ENCODE measurements around the gene RER1.

Gene RER1, protein sequence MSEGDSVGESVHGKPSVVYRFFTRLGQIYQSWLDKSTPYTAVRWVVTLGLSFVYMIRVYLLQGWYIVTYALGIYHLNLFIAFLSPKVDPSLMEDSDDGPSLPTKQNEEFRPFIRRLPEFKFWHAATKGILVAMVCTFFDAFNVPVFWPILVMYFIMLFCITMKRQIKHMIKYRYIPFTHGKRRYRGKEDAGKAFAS

DNA sequence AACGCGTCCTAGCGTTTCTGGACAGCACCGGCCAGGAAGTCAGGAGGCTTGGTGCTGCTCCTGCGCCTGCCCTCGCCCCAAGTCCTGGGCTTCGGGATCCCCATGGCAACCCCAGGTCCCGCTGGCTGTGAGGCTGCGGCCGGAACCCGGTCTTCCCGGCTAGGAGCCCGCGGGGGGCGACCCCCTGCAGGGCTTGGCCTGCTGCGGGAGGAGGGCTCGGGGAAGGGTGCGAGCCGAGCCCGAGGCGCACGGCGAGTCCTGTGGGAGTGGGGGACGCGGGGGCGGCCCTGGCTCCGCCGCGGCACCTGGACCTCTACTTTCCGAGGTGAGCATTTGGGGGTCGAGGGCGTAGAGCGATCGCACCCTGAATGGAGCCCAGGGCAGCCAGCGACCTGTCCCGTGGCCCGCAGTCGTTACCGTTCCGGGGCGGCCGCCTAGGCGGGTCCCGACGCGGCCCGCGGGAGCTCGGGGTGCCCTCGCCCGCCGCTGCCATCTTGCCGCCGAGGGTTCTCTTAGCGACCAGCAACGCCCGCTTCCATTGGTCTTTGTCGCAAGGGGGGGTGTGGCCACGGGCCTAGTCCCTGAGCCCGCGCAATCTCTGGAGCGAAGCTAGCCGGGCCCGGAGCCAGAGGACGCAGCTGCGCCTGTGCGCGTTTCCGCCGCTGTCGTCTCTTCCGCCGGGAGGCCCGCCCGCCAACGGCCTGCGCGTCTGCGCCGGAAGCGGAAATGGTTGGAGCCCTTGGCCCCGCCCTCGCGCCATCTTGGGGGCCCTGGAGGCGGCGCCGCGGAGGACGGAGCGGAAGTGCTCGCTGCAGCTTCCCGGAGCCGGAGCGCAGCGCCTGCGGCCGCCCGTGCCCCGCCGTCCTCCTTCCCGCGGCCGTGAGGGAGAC, at the start of gene RER1, which contains the start of gene MORN1:
Gene RER1, plus strand, starts transcription at position 801 of the 890 bp plus-strand sequence. CDS start 3,950 bp downstream, outside the sequence.
Gene MORN1, minus strand, starts transcription at position 514 of the 890 bp plus-strand sequence. Its CDS starts 21 bp downstream, at position 493.
- DNase-seq = peak; percentile 82

DNA sequence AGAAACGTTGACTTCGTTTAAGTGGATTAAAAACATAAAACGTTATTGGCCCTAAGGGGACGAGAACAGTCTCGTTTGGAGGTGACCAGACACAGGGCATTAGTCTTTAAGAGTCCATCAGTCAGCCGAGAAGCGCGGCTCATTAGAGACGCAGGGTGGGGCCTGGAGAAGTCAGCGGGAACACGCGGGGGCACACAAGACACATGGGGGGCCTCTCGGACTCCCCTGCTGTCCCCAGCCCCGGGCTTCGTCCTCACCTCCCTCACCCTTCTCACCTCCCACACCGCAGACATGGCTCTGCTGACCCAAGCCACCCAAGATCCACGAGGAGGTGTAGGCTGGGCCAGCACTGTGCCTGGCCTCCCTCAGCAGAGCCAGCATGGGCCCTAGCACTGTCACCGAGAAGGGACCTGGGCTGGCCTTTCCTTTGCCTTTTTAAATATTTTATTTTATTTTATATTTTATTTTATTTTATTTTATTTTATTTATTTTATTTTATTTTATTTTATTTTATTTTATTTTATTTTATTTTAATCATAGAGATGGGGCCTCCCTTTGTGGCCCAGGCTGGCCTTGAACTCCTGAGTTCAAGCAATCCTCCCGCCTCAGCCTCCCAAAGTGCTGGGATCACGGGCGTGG, 49.1 kb upstream of the RER1 start:
- DNase-seq = no peak

DNA sequence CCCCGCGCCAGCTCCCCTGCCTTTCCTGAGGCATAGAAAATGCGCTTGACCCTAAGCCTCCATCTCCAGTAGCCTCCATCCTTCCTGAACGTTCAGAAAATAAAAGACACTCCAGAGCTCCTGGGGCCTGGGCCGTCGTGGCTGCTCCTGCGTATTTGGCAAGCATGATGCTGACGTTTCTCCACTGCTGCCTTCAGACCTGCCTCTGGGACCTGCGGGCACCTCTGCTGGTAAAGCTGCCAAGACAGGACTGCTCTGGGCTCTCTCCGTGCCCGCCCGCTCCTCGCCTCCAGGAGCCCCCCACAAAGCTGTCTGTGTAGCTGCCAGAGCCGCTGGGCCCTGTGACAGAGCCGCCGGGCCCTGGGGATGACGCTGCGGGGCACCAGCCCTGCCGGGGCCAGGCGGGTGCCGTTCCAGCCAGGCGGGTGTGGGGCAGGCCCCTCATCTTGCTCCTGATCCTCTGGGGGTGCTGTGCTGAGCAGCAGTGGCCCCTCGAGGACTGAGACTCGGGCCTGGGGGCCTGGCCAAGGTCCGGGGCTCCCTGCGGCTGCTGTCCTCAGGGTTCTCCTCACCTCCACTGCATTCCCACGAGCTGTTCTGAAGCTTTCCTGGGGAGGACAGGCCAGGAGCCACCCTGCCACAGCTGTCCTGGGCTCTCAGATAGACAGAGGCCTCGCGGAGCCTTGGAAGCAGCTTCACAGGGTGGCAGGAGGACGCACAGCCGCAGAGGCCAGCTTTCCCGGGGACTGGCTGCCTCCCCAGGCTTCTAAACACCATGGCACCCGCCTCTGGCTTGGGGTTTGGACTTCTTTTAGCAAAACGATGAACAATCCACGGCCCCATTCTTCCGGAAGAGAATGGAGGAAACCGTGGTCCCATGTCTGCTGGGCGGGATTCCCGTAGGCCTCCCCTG, 48.4 kb upstream of the RER1 start:
- no peak for DNase-seq

DNA sequence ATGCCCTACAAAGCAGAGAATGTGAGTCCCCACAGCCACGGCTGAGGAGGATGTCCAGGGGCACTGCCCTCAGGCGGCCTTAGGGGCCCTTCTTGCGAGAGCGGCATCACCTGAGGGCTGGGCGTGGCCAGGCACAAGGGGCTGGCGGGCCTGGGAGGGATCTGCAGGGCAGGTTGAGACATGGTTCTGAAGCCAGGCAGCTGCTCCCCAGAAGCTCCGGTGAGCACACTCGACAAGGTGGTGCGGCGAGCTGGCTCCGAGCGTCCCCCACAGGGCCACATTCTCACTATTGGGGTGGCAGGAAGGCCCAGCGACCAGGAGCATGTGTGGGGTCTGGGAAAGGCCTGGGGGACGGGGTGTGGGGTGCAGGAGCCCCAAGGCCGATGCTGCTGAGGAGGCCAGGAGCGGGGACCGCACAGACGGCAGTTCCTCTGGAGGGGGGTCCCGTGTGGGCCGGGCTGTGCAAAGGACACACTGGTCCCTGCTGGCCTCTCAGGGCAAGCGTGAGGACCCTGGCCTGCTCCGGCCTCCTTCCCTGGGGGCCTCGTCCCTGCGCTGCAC, 47.4 kb upstream of the RER1 start:
- DNase-seq = no peak

DNA sequence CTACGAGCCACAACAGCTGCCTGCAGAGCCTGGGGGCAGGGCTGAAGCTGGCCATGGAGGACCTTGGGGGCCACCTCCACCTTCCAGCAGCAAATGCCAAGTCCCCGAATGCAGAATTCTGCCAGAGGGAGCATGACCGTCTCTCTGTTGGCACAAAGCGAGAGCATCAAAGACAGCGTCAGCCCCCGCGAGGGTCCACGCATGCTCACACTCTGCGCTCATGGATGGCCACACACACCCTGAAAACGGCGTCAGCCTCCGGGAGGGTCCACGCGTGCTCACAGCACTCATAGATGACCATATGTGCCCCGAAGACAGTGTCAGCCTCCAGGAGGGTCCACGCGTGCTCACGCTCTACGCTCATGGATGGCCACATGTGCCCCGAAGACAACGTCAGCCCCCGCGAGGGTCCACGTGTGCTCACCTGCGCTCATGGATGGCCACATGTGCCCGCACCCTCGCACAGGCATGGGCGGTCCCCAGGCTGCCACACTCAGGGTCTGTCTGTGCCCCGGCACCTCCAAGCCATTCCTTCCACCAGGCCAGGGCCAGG, 46.8 kb upstream of the RER1 start:
- no peak for DNase-seq

DNA sequence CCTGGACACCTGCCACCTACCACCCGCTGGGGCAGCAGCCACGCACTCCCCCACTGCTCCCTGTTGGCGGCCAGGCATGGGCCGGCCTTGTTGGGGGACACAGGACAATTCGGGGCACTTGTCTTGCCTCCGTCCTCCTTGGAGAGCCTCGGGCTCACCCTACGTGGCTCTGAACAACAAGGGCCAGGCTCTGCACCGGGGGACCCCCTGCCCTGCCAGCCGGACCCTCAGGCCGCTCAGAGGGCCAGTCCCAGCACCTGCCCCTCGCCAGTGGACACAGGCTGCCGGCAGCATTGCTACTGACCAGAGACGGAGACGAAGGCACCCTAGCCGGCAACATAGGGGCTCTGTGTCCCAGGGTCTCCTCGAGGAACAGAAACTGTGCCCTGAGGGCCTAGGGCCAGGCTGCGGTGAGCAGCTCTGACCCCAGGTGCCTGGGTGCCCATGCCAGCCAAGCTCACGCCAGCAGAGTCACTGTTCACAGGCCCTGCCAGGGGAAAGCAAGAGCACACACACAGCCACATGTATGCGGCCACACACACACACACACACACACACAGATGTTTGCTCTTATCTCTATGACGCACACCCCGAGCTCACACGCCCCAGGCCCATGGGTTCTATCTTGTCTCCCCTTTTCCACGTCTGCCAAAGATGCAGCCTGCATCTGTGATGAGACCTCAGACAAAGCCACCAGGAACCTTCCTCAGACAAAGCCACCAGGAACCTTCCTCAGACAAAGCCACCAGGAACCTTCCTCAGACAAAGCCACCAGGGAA, 46.2 kb upstream of the RER1 start:
- no peak for DNase-seq

DNA sequence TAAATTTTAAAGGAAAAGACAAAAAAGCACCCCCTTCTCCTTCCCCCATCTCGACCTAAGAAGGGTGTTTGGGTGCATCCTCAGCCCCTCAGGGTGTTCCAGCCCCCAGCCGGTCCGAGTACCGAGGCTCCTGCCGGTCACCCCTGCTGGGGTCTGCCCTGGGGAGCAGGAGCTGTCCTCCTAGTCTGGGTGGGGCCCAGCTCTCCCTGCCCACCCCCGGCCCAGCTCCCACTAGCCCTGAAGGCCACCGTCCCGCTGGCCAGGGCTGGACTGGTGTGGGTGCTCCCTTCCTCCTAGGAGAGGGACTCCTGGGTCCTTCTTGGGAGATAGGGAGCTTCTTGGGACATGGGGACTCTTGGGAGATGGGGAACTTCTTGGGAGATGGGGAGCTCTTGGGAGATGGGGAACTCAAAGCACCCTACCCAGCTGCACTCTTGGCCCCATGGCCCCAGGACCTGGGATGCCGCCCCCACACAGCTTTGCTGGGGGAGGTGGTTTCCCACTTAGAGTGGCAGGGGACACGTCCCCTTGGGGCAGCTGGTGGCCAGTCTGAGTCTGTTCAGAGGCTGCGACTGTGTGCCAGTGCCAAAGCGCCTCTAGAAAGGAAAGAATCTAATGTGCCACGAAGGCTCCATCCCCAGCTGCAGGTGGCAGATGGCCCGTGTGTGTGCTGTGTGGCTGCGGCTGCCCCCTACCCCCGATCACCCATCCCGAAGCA, 44.8 kb upstream of the RER1 start:
- no peak for DNase-seq

DNA sequence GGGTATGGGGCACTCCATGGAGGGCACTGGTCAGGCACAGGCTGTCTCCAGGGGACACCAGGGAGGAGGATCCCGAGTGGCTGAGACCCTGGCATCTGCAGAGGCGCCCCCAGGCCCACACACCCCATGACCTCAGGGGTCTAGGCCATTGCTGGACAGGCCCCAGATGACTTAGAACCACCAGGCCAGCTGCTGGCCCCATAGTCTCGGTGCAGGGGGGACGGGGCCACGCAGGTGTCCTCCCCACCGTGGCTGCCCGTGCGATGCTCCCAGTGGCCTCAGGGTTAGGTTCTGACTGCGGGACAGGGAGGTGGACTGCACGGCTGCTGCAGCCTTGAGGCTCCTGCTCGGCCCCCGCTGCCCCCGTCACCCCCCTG, 44.2 kb upstream of the RER1 start:
- no peak for DNase-seq

DNA sequence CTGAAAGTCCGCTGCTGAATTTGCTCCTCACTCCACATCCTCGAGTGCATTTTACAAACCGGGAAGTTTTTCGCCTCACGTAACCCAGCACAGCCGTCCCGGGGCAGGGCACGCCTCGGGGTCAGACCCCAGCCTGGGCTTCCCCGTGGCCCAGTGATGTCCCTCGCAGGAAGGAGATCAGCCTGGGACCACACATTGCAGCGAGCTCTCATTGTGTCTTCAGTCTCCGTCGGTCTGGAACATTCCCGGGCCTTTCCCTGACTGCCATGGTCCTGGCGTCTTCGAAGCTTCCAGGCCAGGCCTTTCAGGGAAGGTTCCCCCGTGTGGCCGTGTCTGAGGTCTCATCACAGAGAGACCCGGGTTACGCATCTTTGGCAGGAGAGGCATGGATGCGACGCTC, 43.7 kb upstream of the RER1 start:
- no peak for DNase-seq

DNA sequence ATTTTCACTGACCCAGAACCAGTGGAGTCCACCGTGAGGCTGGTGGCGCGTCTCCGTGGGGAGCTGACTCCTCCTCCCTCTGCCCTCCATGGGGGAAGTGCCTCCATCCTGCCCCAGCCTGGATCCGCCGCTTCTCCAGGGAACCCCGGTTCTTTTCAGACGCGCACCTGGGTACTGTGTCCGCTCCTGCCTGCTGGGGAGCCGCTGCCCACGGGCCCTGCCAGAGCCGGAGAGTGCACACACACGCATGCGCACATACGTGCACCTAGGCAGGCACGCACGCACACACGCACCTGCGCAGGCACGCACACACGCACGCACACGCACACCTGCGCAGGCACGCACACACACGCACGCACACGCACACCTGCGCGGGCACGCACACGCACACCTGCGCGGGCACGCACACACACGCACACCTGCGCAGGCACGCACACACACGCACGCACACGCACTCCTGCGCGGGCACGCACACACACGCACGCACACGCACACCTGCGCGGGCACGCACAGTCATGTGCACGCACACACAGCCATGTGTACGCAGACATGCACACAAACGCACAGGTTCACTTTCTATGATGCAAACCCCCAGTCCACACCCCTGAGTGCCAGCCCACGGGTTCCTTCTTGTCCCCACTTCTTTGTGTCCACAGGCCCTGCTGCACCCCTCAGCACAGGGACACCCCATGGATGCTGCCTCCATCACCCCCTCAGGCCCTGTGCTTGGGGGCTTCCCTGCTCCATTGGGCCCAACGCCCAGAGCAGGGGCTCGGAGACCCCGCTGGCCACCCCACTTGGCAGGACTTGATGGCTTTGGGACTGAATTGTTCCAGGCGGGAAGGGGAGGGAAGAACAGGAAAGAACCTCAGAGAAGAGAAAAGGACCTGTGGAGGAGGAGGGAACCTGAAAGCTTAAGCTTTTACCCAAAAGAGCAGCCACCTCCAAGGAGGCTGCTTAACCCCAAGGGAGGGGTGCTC, 43.0 kb upstream of the RER1 start:
- no peak for DNase-seq

DNA sequence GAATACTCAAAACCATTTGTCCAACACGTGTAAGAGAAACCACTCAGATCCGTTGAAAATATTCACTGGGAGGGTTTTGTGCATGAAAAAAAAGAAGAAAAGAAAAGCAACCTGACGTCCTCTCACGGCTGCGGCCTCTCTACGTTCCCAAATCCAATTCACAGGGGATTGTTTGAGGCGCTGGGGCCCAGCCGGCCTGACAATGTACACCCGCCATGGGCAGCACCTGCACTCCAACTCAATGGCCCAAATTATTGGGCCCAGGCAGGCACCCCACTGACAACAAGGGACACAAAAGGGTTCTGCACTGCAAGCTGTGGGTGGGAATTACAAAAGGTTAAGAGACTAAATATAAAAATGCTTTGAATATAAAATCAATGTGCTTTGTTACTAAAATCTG, 41.8 kb upstream of the RER1 start:
- DNase-seq = no peak

DNA sequence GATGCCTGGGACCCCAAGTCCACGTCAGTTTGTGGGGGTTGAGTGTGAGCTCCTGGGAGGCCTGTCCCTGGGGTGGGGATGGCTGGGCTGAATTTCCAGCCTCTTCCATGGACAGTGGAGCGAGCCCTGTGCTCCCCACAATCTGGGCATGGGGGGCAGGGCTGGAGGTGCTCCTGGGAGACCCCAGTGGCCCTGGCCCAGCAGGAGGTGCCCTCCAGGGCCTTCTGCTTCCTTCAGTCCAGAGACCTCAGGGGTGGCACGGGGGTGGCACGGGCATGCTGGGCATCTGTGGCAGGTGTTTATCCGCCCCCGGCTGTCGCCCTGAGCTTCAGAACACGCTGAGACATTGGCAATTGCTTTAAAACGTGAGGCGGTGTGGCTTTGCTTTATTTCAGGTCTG, 41.1 kb upstream of the RER1 start:
- no peak for DNase-seq

DNA sequence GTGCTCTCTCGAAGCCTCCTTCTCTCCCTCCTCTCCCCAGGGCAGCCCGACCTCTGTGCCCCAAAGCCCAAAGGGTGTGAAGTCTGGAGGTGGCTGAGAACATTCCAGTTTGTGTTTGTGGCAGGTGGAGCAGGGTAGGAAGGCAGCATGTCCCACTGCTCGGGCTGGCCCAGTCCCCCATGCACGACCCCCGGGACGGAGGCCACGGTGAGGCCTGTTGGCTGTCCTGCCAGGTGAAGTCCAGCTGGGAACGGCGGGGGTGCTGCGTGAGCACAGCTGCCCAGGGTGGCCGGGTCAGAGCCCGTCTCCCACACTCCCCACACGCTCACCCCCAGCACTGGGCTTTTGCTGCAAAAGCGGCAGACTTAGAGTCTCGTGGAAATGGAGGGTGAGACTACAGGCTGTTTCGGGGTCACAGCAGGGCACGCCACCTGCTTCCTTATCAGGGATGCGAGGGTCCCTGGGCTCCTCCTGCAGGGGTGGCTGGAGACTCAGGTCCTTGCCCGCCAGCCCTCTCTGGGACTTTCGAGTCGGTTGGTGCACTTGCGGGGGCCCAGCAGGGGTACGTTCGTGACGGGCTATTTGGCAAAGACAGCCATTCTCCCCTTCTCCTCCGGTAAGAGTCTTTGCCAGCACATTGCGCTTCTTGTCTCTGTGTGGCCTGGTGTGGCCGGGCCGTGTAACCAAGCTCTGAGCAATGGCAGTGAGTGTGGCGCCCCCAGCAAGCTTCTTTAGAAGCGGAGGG, 40.6 kb upstream of the RER1 start:
- no peak for DNase-seq

DNA sequence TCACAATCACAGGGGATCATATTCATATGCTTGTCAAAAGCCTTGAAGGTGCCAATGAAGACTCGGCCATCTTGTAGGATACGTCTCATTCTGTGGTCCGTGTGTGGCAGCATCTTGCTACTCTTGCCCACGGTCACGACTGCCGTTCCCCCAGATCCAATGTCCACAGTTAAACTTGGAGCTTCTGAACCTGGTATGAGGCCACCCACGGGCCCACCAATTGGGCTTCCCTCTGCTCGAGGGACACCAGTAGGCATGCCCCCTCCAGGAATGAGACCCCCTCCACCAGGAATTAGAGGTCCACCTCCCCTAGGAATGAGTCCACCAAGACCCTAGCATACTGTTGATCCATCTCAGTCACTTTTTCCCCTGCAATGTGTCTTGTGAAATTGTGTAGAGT, 39.9 kb upstream of the RER1 start:
- no peak for DNase-seq

DNA sequence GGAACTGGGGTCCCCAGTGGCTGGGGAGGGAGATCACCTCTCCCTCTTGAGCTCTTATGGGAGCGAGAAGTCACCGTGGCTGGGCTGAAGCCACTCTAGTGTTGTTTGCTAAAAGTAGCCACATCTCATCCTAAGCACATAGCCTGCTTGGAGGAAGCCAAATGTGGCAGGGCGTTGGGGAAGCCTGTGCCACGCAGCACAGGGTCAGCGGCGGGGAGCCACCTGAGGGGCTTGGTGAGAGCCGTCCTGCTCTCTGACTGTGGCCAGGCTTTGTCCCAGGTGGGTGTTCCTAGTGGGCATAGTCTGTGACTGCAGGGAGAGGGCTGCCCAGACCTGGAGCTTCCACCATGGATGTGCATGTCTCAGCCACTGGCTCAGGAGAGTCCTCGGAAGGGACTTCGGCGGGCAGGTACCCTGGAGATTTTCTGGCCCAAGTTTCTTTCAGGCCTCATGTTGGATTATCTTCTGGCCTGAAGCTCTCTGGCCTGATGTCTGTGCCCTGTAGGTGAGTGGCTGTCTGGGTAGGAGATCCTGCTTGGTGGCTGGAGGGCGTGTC, 39.2 kb upstream of the RER1 start:
- no peak for DNase-seq

DNA sequence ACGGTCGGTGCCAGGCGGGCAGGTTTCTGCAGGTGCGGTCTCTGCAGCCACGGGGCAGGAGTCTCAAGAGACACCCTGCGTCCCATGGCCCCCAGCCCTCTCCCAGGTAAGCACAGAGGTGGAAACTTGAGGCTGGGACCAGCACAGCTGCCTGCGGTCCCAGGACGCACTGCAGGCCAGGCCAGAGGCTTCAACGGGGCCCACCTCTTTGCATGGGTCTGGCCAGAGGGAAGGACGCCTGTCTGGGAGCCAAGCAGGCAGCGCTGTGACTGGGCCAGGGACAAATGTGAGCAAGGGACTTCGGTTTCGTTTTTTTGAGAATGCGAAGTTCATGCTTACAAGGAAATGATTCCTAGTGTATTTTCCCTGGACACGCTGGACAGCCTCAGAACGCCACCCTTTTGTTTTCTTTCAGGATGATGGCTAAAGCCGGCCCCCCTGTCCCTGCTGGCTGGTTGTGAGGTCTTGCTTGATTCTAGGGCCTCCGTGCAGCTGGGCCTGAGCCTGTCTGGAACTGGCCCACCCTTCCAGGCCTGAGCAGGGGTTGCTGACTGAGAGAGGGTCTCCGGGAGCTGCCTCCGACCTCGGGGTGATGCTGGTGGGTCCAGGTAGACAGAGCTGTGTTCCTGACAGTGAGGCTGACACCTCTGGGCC, 38.6 kb upstream of the RER1 start:
- DNase-seq = no peak

DNA sequence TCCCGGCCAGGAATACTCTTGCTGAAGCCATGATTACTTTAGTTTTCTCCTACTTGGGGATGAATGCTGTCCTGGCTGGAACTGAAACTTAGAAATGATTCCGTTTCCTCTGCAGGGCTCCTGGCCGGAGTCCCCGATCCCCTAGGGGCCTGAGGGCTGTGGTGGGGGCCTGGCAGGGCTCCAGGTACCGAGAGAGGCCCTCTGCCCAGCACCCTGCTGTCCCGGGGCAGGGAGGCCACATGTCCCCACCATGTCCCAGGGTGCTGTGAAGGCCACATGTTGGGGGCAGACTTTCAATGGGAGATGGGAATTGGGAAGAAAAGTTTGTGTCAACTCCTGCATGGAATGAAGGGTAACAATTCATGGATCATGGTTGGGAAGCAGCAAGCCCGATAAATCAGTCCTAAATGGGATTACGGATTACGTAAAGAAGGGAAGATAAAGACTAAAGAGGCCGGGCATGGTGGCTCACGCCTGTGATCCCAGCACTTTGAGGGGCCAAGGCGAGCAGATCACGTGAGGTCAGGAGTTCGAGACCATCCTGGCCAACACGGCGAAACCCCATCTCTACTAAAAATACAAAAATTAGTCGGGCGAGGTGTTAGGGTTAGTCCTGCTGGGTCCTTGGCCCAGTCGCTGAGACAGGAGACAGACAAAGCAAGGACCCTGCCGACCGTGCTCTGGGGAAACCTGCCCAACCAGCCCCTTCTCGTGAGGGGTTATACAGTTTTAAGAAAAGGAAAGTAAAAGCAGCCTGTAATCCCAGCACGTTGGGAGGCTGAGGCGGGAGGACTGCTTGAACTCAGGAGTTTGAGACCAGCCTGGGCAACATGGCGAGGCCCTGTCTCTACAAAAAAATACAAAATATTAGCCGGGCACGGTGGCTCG, 37.8 kb upstream of the RER1 start:
- DNase-seq = no peak
